HEK293 (cell line): ENCODE results near the gene C6orf136.

Experiments
- BCL11A ChIP-seq: fragments of 450-650 bp; formaldehyde crosslinking; IDR thresholded peaks from 2 replicates; pipeline ENCODE4 v1.5.1; 2016; ENCODE audit warnings: low read depth, missing biosample characterization, missing genetic modification characterization
- FEZF1 ChIP-seq: fragments of 450-650 bp; formaldehyde crosslinking; IDR thresholded peaks from 2 replicates; pipeline ENCODE4 v1.5.1; 2016; ENCODE audit warnings: missing biosample characterization, missing genetic modification characterization
- GLI4 ChIP-seq: fragments of 450-650 bp; formaldehyde crosslinking; IDR thresholded peaks from 2 replicates; pipeline ENCODE4 v1.5.1; 2016; ENCODE audit warnings: missing biosample characterization, missing genetic modification characterization
- HOXC10 ChIP-seq: sonication (generic); formaldehyde crosslinking; IDR thresholded peaks from 2 replicates; pipeline ENCODE4 v1.8.1; 2023; ENCODE audit warnings: mild to moderate bottlenecking, missing genetic modification reagents
- MYNN ChIP-seq: fragments of 450-650 bp; formaldehyde crosslinking; IDR thresholded peaks from 2 replicates; pipeline ENCODE4 v1.5.1; 2016; ENCODE audit warnings: missing biosample characterization, missing genetic modification characterization, borderline replicate concordance
- REPIN1 ChIP-seq: fragments of 450-650 bp; formaldehyde crosslinking; IDR thresholded peaks from 2 replicates; pipeline ENCODE4 v1.5.1; 2017; ENCODE audit warnings: missing biosample characterization, missing genetic modification characterization, low read depth
- SALL2 ChIP-seq: fragments of 450-650 bp; formaldehyde crosslinking; IDR thresholded peaks from 2 replicates; pipeline ENCODE4 v1.5.0; 2017; ENCODE audit warnings: missing biosample characterization, mild to moderate bottlenecking, missing genetic modification characterization, borderline replicate concordance
- SCRT2 ChIP-seq: fragments of 450-650 bp; formaldehyde crosslinking; IDR thresholded peaks from 2 replicates; pipeline ENCODE4 v1.5.1; 2016; ENCODE audit warnings: missing biosample characterization, missing genetic modification characterization
- SETDB1 ChIP-seq: IDR thresholded peaks from one replicate; pipeline ENCODE4 v1.6.1; 2017; ENCODE audit warnings: mild to moderate bottlenecking, low read length, moderate library complexity, mixed read lengths; ENCODE audit not compliant: insufficient read length
- TCF7L2 ChIP-seq: IDR thresholded peaks from 2 replicates; pipeline ENCODE4 v1.6.1; 2011; ENCODE audit warnings: low read depth, mild to moderate bottlenecking, inconsistent platforms, low read length, moderate library complexity, borderline replicate concordance
- WT1 ChIP-seq: fragments of 450-650 bp; formaldehyde crosslinking; IDR thresholded peaks from 2 replicates; pipeline ENCODE4 v1.5.1; 2016; ENCODE audit warnings: missing biosample characterization, missing genetic modification characterization
- YY1 ChIP-seq: fragments of 450-650 bp; formaldehyde crosslinking; IDR thresholded peaks from 2 replicates; pipeline ENCODE4 v1.5.1; 2018; ENCODE audit warnings: missing biosample characterization, missing genetic modification characterization
- ZBTB17 ChIP-seq: fragments of 450-650 bp; formaldehyde crosslinking; IDR thresholded peaks from 2 replicates; pipeline ENCODE4 v1.5.1; 2016; ENCODE audit warnings: missing biosample characterization, missing genetic modification characterization
- ZFP37 ChIP-seq: fragments of 450-650 bp; formaldehyde crosslinking; IDR thresholded peaks from 2 replicates; pipeline ENCODE4 v1.5.1; 2016; ENCODE audit warnings: missing biosample characterization, missing genetic modification characterization
- ZFP69B ChIP-seq: fragments of 450-650 bp; formaldehyde crosslinking; IDR thresholded peaks from 2 replicates; pipeline ENCODE4 v1.5.1; 2016; ENCODE audit warnings: missing biosample characterization, missing genetic modification characterization
- ZIC2 ChIP-seq: fragments of 450-650 bp; formaldehyde crosslinking; IDR thresholded peaks from 2 replicates; pipeline ENCODE4 v1.5.1; 2016; ENCODE audit warnings: missing biosample characterization, missing genetic modification characterization
- ZNF132 ChIP-seq: fragments of 450-650 bp; formaldehyde crosslinking; IDR thresholded peaks from 2 replicates; pipeline ENCODE4 v1.5.1; 2017; ENCODE audit warnings: missing biosample characterization, missing genetic modification characterization, borderline replicate concordance
- ZNF133 ChIP-seq: fragments of 450-650 bp; formaldehyde crosslinking; IDR thresholded peaks from 2 replicates; pipeline ENCODE4 v1.5.1; 2016; ENCODE audit warnings: missing biosample characterization, missing genetic modification characterization
- ZNF174 ChIP-seq: fragments of 450-650 bp; formaldehyde crosslinking; IDR thresholded peaks from 2 replicates; pipeline ENCODE4 v1.5.0; 2017; ENCODE audit warnings: missing biosample characterization, mild to moderate bottlenecking, missing genetic modification characterization
- ZNF19 ChIP-seq: fragments of 450-650 bp; formaldehyde crosslinking; IDR thresholded peaks from 2 replicates; pipeline ENCODE4; 2016; ENCODE audit warnings: missing biosample characterization, missing genetic modification characterization, low read depth
- ZNF221 ChIP-seq: fragments of 450-650 bp; formaldehyde crosslinking; IDR thresholded peaks from 2 replicates; pipeline ENCODE4 v1.5.1; 2017; ENCODE audit warnings: missing biosample characterization, missing genetic modification characterization, borderline replicate concordance
- ZNF239 ChIP-seq: fragments of 450-650 bp; formaldehyde crosslinking; IDR thresholded peaks from 2 replicates; pipeline ENCODE4 v1.5.1; 2016; ENCODE audit warnings: missing biosample characterization, missing genetic modification characterization
- ZNF248 ChIP-seq: fragments of 450-650 bp; formaldehyde crosslinking; IDR thresholded peaks from 2 replicates; pipeline ENCODE4 v1.5.1; 2017; ENCODE audit warnings: missing biosample characterization, missing genetic modification characterization
- ZNF423 ChIP-seq: fragments of 450-650 bp; formaldehyde crosslinking; IDR thresholded peaks from 2 replicates; pipeline ENCODE4 v1.5.1; 2016; ENCODE audit warnings: missing biosample characterization, missing genetic modification characterization
- ZNF473 ChIP-seq: fragments of 450-650 bp; formaldehyde crosslinking; IDR thresholded peaks from 2 replicates; pipeline ENCODE4 v1.5.1; 2017; ENCODE audit warnings: missing biosample characterization, missing genetic modification characterization
- ZNF529 ChIP-seq: fragments of 450-650 bp; formaldehyde crosslinking; IDR thresholded peaks from 2 replicates; pipeline ENCODE4 v1.5.1; 2017; ENCODE audit warnings: missing genetic modification characterization, missing biosample characterization; ENCODE audit not compliant: insufficient replicate concordance
- ZNF555 ChIP-seq: fragments of 450-650 bp; formaldehyde crosslinking; conservative IDR thresholded peaks from 2 replicates; pipeline ENCODE4 v1.5.1; 2017; ENCODE audit warnings: missing biosample characterization, mild to moderate bottlenecking, missing genetic modification characterization, inconsistent platforms
- ZNF830 ChIP-seq: fragments of 450-650 bp; IDR thresholded peaks from 2 replicates; pipeline ENCODE4 v1.5.0; 2018; ENCODE audit warnings: missing biosample characterization, missing genetic modification characterization, low read depth, mild to moderate bottlenecking, moderate library complexity
- ZSCAN16 ChIP-seq: fragments of 450-650 bp; formaldehyde crosslinking; IDR thresholded peaks from 2 replicates; pipeline ENCODE4 v1.5.1; 2016; ENCODE audit warnings: missing biosample characterization, missing genetic modification characterization
- ZXDB ChIP-seq: fragments of 450-650 bp; formaldehyde crosslinking; IDR thresholded peaks from 2 replicates; pipeline ENCODE4 v1.5.1; 2016; ENCODE audit warnings: missing biosample characterization, missing genetic modification characterization
- TF ChIP-seq, protein P1 (sequence below): fragments of 450-650 bp; formaldehyde crosslinking; IDR thresholded peaks from 2 replicates; pipeline ENCODE4 v1.5.1; 2016; ENCODE audit warnings: missing biosample characterization, missing genetic modification characterization, low read depth
- TF ChIP-seq, protein P2 (sequence below): fragments of 450-650 bp; formaldehyde crosslinking; IDR thresholded peaks from 2 replicates; pipeline ENCODE4 v1.5.1; 2017; ENCODE audit warnings: missing biosample characterization, missing genetic modification characterization
- TF ChIP-seq, protein P3 (sequence below): fragments of 450-650 bp; formaldehyde crosslinking; IDR thresholded peaks from 2 replicates; pipeline ENCODE4 v1.5.1; 2016; ENCODE audit warnings: missing biosample characterization, missing genetic modification characterization
- TF ChIP-seq, protein P4 (sequence below): fragments of 450-650 bp; formaldehyde crosslinking; IDR thresholded peaks from 2 replicates; pipeline ENCODE4 v1.5.1; 2016; ENCODE audit warnings: missing biosample characterization, missing genetic modification characterization

The C6orf136 gene

GRCh38 chr6:30690403-30691207 lies 43.7 kb downstream of the C6orf136 start, which contains the start of gene NRM (continued):
- TF ChIP-seq, protein P1, sequence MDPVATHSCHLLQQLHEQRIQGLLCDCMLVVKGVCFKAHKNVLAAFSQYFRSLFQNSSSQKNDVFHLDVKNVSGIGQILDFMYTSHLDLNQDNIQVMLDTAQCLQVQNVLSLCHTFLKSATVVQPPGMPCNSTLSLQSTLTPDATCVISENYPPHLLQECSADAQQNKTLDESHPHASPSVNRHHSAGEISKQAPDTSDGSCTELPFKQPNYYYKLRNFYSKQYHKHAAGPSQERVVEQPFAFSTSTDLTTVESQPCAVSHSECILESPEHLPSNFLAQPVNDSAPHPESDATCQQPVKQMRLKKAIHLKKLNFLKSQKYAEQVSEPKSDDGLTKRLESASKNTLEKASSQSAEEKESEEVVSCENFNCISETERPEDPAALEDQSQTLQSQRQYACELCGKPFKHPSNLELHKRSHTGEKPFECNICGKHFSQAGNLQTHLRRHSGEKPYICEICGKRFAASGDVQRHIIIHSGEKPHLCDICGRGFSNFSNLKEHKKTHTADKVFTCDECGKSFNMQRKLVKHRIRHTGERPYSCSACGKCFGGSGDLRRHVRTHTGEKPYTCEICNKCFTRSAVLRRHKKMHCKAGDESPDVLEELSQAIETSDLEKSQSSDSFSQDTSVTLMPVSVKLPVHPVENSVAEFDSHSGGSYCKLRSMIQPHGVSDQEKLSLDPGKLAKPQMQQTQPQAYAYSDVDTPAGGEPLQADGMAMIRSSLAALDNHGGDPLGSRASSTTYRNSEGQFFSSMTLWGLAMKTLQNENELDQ, result no peak
- TF ChIP-seq WT1 (tag by site-specific recombination) (no peak), SETDB1 (no peak), ZNF174 (tag by site-specific recombination) (no peak), MYNN (no peak), ZBTB17 (tag by site-specific recombination) (peak; percentile 90), ZNF239 (tag by site-specific recombination) (no peak), SCRT2 (tag by site-specific recombination) (no peak), ZNF529 (tag by site-specific recombination) (no peak), GLI4 (no peak), REPIN1 (tag by site-specific recombination) (no peak), ZFP37 (tag by site-specific recombination) (no peak), YY1 (tag by site-specific recombination) (0 out of 2 replicates have a peak, but pooled peaks have one; percentile 28), ZNF830 (no peak), ZNF19 (no peak), ZXDB (peak; percentile 82), ZNF423 (no peak), TCF7L2 (no peak), ZNF132 (tag by site-specific recombination) (no peak), ZNF555 (tag by site-specific recombination) (no peak), ZNF248 (tag by site-specific recombination) (no peak), SALL2 (no peak), ZNF221 (tag by site-specific recombination) (no peak), ZSCAN16 (tag by site-specific recombination) (no peak), ZNF133 (no peak), ZNF473 (tag by site-specific recombination) (no peak), BCL11A (tag by site-specific recombination) (no peak), ZFP69B (no peak), HOXC10 (CRISPR knock-in tag) (no peak), ZIC2 (tag by site-specific recombination) (peak; percentile 53), FEZF1 (tag by site-specific recombination) (no peak)
- TF ChIP-seq, protein P2, sequence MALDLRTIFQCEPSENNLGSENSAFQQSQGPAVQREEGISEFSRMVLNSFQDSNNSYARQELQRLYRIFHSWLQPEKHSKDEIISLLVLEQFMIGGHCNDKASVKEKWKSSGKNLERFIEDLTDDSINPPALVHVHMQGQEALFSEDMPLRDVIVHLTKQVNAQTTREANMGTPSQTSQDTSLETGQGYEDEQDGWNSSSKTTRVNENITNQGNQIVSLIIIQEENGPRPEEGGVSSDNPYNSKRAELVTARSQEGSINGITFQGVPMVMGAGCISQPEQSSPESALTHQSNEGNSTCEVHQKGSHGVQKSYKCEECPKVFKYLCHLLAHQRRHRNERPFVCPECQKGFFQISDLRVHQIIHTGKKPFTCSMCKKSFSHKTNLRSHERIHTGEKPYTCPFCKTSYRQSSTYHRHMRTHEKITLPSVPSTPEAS, result no peak
- TF ChIP-seq, protein P3, sequence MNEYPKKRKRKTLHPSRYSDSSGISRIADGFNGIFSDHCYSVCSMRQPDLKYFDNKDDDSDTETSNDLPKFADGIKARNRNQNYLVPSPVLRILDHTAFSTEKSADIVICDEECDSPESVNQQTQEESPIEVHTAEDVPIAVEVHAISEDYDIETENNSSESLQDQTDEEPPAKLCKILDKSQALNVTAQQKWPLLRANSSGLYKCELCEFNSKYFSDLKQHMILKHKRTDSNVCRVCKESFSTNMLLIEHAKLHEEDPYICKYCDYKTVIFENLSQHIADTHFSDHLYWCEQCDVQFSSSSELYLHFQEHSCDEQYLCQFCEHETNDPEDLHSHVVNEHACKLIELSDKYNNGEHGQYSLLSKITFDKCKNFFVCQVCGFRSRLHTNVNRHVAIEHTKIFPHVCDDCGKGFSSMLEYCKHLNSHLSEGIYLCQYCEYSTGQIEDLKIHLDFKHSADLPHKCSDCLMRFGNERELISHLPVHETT (tag by site-specific recombination), result no peak
- TF ChIP-seq, protein P4, sequence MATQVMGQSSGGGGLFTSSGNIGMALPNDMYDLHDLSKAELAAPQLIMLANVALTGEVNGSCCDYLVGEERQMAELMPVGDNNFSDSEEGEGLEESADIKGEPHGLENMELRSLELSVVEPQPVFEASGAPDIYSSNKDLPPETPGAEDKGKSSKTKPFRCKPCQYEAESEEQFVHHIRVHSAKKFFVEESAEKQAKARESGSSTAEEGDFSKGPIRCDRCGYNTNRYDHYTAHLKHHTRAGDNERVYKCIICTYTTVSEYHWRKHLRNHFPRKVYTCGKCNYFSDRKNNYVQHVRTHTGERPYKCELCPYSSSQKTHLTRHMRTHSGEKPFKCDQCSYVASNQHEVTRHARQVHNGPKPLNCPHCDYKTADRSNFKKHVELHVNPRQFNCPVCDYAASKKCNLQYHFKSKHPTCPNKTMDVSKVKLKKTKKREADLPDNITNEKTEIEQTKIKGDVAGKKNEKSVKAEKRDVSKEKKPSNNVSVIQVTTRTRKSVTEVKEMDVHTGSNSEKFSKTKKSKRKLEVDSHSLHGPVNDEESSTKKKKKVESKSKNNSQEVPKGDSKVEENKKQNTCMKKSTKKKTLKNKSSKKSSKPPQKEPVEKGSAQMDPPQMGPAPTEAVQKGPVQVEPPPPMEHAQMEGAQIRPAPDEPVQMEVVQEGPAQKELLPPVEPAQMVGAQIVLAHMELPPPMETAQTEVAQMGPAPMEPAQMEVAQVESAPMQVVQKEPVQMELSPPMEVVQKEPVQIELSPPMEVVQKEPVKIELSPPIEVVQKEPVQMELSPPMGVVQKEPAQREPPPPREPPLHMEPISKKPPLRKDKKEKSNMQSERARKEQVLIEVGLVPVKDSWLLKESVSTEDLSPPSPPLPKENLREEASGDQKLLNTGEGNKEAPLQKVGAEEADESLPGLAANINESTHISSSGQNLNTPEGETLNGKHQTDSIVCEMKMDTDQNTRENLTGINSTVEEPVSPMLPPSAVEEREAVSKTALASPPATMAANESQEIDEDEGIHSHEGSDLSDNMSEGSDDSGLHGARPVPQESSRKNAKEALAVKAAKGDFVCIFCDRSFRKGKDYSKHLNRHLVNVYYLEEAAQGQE, result no peak
